ENCODE measurements around the gene MAGI1. TPM values are rescaled to one million over a fixed set of nuclear protein-coding genes. Genes with fewer than 3 reads are reported as not detected.

Gene MAGI1
- under 1 TPM; 0.05 TPM for total RNA-seq

GRCh38 chr3:66038726-66039589 is at the start of gene MAGI1:
TSS of gene MAGI1 (minus strand) at chr3:66038918. CDS start at chr3:66038308, 610 bp downstream.

Other genes with a start within 250 kb of the MAGI1 start
- gene SLC25A26, start 182.1 kb upstream of the MAGI1 start, total RNA-seq: 10 to 100 TPM; 14.8 to 17.2 TPM